Measurements from ENCODE around the gene PXDN. TPM values are rescaled to one million over a fixed set of nuclear protein-coding genes. Genes with fewer than 3 reads are reported as not detected.
"Not testable (repeated sequence)": the region's sequence is repeated elsewhere in the genome, so short reads cannot be mapped to it uniquely, and the experiment has no call there.

PXDN gene
- total RNA-seq, 2 donors from 2014 or later = 34.8 to 46.0 TPM

DNA sequence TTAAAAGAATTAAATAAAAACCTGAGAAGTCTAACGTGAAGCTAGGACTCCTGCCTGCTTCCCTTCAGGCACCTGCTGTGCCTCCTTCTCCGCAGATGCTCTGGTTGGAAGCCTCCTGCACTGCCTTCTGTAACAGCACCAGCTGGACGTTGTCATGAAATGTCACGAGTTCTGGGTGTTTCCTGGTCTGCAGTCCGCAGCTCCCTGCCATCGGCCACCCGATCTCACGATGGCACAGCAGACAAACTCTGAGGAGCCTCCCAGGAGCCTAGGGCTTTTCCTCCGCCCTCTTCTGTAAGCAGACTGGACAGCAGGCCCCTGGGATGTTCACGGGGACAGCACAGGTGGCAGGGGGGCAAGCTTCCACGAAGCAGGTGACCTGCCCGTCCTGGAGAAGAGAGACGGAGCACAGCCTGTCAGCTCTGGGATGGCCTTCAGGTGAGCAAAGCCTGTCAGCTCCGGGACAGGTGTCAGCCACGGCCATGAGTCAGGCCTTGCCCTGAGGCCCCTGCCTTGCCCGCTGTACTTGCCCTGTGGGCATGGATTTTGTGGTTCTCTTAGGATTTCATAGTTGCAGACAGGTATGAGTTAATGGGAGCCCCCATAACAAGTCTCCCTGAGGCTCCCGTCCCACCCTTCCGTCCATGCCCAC is 110.3 kb downstream of the PXDN start:
- ATAC-seq (no peak), DNase-seq (no peak)
- intact Hi-C loops (cut with DNase I) = no loop called here

DNA sequence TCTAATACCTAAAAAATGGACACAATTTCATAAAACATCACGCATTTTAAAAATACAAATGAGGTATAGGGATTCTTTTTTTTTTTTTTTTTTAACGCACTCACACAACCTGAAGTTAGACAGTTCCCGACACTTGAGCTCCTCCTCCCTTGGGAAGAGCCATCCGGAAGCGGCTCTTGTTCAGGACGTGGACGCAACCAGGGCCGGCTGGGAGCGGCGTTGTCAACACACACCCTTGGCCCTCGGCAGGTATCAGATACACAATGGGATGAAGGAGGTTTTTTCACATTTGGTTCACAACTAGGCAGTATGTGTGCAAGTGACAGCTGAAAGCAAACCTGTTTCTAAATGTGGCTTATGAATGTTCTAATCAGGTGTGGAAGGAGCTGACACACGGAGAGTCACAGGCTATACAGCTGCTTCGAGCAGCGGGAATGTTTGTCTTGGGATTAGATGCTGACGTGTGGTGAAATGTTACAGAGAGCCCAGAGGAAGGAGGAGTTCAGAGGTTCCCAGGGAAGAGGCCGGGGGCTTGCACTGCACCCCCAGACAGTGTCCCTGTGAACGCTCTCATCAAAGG is 111.1 kb downstream of the PXDN start:
- ATAC-seq = no peak
- intact Hi-C loops (cut with DNase I) = no loop called here

DNA sequence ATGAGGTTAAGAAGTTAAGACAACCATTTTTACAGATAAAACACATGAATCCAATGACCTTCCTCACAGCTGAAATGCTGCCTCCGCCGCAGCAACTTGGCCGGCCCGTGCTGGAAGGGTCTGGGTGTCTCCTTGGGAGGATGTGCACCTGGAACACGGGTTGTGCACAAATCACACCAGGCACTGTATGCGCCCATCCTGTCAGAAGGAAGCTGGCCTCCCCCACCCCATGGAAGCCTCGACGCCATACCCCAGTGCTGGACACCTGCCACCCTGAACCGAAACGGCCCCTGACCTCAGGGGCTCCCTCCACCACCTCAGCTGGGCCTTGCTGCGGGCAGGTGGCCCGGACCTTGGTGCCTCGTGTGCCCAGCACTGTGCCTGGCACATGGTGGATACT is 111.8 kb downstream of the PXDN start:
- intact Hi-C loops (cut with DNase I) = no loop called here
- no peak for ATAC-seq
- no peak for DNase-seq

More for the DNA sequence above, 111.1 kb downstream of the PXDN start:
- no peak for DNase-seq

DNA sequence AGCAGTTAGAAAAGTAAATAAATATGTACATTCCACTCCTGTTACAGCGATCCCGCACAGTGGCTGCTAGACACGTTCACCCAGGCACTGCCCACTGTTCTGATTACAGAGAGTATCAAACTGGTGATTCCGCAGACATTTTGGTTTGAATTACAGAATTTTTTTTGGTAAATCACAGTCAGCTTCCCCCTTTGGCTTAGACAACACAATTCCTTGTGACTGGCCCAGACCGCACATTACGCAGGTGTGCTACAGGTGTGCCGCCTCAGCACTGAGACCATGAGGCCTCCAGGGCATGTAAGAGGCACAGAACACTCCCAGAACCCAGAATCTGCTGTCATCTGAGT is 112.3 kb downstream of the PXDN start:
- ATAC-seq (no peak), DNase-seq (no peak)
- intact Hi-C loops (cut with DNase I) = no loop called here

DNA sequence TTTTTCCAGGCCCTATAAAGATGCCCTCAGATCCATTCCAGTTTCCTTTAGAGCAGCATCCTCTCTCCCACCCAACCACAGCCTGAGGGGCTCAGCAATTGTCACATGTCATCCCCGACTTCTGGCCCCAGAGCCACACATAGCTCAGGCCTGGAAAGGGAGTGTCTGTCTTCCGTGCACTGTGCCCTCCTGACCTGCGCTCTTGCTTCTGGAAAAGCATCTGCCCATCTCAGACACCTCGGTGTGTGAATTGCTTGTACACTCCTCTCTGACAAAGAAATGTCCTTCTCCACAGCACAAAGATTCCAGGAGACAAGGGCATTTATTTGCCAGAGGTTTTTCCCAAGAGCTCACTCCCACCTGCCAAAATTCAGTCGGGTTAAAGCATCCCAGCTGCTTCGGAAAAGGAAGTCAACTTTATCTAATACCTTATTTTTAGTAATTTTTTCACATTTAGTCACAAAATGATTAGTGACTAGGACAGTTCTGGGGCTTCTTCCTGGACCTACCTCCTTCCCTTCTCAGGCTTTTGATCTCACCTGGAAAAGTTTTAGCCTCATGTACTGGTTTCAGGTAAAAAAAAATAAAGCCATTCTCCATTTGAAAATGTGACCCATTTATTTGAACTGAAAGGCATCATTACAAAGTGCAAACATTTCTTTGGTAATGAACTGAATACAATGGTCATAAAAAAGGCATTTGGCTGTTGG is 112.9 kb downstream of the PXDN start:
- ATAC-seq (peak; percentile 18 to 58), DNase-seq (no peak)
- intact Hi-C loops (cut with DNase I) = no loop called here

DNA sequence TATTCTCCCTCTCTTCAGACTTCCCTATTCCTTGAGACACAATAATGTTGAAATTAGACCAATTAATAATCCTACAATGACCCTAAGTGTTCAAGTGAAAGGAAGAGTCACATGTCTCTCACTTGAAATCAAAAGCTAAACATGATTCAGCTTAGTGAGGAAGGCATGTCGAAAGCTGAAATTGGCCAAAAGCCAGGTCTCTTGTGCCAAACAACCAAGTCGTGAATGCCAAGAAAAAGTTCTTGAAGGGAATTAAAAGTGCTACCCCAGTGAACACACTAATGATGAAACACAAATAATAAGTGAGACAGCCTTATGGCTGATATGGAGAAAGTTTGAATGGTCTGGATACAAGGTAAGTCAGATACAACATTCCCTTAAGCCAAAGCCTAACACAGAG is 115.4 kb downstream of the PXDN start:
- ATAC-seq (peak; percentile 31 to 60), DNase-seq (peak; percentile 74)
- intact Hi-C loops (cut with DNase I) = no loop called here

DNA sequence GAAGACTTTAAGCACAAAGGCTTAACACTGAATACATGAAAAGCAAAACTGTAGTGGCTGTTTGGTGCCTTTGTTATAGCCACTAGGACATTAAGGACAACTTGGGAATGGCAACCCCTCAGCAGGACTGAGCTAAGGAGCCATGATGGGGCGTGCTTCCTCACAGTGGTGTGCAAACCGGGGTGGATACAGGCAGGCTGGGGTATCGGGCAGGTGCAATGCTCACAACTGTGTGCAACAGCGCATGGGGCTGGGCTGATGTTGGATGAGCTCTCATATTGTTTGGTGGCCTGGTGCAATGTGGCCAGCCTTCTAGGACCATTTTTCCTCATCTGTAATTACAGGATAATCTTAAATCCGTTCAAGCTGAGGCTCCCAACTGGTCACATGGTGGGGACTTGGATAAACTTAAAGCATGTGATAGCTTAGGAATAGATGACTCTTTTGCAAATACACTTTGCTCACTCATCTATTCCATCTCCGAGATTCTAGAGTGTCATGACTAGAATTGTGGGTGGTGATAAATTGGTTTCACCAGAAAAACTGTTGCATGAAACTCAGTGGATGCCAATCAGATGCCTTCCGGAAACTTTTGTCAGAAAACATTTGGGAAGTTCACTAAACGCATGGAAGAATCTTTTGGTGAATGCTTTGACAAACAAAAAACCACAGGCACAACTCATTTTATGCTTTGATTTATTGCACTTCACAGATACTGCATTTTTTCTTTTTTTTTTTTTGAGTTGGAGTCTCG is 116.5 kb downstream of the PXDN start:
- intact Hi-C loops (cut with DNase I) = no loop called here
- no peak for DNase-seq

DNA sequence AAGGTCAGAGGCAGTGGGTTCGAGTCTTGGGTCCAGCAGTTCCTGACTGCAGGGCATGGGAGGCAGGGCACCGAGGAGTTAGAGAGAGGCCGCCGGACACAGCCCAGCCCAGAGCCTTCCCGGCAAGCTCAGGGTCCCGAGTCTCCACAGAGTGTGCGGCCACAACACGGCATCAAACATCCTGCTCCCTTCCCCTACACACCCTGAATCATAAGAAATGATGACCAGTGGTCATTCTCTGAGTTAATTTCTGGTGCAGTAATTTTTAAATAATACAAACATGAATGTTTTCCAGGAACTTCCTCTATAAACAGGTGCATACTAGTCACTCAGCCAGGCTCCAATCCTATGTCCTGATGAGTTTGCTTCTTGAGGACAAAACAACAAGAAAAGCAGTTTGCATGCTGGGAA is 118.0 kb downstream of the PXDN start:
- DNase-seq = no peak
- intact Hi-C loops (cut with DNase I) = no loop called here
- peak in 1 of 2 donors; percentile 9 for ATAC-seq

More for the DNA sequence above, 116.5 kb downstream of the PXDN start:
- no peak for ATAC-seq

DNA sequence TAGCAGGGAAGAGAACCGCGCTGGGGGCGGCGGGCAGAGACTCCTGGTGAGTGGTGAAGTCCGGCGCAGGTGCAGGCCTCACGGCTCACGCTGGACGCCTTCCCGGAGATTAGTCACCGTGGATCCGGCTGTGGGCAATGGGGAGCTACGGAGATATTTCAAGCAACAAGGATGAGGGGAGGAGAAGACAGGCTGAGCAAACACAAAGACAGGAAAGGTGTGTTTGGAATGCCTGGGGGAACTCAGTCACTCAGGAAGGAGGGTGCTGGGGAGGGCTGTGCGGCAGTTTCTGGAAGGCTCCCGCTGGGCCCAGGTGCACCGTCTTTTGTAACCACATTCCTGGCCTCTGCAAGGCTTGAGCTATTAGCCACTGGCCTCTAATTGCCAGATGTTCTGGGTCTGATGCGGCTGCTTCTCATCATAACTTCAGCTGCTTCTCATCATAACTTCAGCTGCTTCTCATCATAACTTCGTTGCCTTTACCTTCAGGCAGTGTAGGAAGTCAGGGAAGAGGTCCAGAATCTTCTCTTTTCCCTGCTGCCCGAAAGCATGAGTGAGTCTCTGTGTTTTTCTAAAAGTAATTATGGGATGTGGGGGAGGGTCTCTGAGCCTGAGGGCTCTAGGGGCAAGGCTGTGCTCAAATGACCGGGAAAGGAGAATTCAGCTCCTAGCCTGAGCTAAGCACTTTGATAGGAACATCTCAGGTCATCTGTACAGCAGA is 118.9 kb downstream of the PXDN start:
- ATAC-seq = peak; percentile 23 to 84
- intact Hi-C loops (cut with DNase I) = no loop called here
- no peak for DNase-seq

DNA sequence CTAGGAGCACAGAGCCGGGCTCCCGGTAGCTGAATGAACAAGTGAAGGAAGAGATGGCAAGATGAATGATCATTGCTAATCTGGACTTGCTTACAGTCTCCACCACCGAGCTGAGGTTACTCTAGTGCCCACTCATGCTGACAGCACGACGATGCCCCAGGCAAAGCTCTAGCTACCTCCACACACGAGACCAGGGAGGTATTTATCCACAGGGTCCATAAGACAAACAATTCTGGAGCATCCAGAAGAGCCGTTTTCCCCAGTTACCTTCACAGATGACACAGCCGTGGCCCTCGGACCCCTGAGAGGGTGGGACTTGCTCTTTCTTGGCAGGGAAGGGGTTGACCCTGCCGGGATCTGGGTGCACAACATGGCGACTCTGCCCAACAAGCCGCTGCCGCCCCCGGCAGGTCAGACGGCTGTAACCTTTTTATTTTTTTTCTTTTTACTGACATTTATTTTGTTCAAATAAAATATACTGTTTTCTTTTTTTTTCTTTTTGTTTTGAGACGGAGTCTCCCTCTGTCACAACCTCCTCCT is 120.3 kb downstream of the PXDN start:
- no peak for ATAC-seq
- intact Hi-C loops (cut with DNase I) = no loop called here
- DNase-seq = no peak

DNA sequence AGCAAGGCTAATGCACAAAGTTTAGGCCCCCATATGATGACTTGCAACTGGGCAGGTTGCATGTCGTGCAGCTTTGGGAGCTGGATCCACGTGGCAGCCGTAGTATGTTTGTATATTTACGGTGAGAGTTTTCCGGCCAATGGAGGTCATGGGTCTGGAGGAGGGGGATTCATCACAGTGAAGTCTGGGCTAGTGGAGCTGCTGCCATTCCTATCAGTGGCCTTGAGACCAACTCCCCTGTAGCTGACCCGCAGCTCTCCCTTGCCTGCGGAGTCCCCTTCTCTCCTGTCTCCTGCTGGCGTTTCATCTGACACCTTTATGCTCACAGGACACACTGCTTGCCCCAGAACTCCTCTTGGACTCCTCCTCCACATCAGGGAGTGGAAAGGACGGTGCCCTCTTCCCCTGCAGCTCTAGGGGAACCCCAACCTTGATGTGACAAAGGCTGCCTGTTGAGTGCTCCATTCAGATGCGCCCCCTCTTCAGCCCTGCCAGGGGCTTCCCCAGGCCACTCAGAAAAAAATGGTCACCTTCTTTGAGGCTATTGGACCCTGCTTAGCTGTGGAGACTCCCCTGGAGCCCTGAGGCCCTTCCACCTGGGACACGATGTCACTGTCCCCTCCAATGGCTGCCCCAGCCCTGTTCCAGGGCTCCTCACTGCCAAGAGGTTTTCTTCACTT is 121.7 kb downstream of the PXDN start:
- intact Hi-C loops (cut with DNase I) = no loop called here
- DNase-seq = no peak
- no peak for ATAC-seq

DNA sequence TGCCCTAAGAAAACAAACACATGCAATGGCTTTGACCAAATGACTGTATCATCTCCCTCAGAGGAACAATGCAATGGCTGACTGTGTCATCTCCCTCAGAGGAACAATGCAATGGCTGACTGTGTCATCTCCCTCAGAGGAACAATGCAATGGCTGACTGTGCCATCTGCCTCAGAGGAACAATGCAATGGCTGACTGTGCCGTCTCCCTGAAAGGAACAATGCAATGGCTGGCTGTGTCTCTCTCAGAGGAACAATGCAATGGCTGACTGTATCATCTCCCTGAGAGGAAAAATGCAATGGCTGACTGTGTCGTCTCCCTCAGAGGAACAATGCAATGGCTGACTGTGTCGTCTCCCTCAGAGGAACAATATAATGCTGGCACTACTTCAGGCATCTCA is 122.3 kb downstream of the PXDN start:
- intact Hi-C loops (cut with DNase I); DNase-seq; ATAC-seq: not testable (repeated sequence)

DNA sequence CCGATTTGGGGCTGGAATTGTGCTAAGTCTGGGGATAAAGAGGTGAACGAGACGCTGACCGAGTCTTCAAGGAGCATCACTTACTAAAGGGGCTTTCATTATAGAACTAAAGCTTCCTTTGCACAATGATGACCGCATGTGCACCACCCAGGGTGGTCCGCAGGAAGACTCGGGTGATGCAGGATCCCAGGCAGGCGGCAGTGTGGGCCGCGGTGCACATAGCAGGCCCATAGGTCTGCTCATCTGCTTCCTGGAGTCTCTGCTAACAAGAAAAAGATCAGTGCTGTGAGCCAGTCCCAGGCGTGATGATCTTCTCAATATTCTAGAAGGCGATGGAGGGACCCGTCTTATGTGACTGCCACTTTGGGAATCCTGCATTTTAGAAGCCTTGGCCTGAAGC is 122.8 kb downstream of the PXDN start:
- no peak for ATAC-seq
- DNase-seq = no peak
- intact Hi-C loops (cut with DNase I) = no loop called here

DNA sequence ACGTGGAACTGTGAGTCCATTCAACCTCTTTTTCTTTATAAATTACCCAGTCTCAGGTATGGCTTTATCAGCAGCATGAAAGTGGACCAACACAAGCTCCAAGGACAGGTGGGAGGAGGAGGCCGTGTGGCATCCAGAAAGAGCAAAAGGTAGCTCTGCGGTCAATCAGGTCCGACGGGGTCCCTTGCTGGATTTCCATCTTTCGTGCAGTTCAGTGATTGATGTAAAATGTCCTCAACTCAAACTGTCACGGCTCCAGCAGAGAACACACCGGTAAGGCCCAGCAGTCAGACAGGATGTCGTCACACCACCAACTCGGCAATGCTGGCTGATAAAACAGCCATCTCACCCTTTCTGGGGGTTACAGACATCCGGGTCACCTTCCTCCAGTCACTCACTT is 123.3 kb downstream of the PXDN start:
- DNase-seq (no peak), ATAC-seq (no peak)

DNA sequence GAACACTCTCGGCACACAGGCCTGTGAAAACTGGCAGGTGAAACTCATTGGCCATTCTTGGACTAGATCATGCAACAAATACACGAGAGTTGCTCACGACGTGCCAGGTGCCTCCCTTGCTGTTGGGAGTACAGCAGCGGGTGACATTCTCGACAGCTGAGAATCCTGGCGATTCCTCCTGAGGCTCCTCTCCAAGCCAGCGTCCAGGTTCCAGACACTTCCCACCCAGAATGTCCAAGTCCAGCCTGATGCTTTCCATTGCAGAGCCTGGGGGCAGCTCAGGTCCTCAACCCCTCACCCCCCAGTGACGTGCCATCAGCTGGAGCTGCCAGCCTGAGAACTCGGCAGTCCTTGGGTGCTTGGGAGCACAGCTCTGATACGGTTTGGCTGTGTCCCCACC is 124.2 kb downstream of the PXDN start:
- DNase-seq (no peak), ATAC-seq (no peak)
- intact Hi-C loops (cut with DNase I) = no loop called here

More for the DNA sequence above, 123.3 kb downstream of the PXDN start:
- intact Hi-C loops (cut with DNase I) = no loop called here

DNA sequence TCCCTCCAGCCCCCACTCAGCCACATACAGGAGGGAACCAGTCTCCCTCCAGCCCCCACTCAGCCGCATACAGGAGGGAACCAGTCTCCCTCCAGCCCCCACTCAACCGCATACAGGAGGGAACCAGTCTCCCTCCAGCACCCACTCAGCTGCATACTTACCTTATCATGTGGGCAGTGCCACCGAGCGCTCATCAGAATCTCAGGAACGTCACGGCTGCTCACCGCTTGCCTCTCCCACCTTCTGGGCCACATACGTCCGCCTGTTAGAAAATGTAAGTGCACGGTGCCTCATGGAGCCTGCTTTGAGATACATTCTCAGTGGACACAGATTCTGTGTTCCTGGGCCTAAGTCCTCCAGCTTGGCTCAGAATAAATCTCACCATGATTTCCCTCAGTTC is 124.8 kb downstream of the PXDN start:
- DNase-seq = no peak
- intact Hi-C loops (cut with DNase I) = no loop called here
- peak in 1 of 2 donors; percentile 46 for ATAC-seq

DNA sequence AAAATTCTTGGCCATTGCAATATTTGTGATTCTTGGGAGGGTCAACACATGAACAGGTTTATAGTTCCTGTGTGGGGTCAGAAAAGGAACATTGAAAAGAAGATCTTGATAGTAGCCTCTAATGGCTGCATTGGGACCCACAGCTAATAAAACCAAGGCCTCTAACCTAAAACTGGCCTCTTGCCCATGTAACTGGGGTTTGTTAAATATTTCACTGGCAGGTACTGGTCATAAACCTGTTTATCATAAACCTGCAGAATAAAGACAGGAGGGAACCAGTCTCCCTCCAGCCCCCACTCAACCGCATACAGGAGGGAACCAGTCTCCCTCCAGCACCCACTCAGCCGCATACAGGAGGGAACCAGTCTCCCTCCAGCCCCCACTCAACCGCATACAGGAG is 125.3 kb downstream of the PXDN start:
- intact Hi-C loops (cut with DNase I) = no loop called here
- DNase-seq (no peak), ATAC-seq (no peak)

DNA sequence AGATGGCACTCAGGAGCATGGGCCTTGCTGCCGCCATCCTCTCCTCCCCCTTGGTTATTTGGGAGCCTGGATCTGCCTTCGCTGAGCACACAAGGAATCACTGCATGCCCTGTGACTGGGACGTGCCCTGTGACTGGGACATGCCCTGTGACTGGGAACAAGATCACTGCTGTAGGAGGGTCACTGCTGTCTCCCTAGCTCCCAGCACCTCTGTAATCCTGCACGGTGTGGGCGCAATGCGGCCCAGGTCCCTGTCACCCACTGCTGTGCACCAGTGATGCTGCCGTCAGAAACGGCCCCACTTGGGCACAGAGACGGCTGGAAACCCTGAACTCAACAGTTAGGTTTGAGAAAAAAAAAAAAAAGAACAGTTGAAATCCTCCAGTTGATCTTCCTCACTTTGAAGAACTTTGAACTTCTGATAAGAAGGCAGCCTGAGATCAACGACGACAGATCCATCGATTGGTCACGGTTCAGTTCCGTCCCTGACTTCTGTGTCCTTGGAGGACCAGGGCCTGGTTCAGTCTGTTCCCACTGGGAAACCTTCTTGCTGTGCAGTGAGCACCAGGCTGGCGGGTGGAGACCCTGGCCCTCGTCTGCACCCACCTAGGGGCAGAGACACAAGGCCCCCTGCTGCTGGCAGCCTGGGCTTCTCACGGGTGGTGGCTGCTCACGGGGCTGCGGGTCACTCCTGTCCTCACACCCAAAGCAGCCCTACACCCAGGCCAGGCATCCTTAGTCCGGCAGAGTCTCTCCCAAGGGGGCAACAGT is 125.9 kb downstream of the PXDN start:
- intact Hi-C loops (cut with DNase I) = no loop called here
- ATAC-seq (no peak), DNase-seq (no peak)
